Ishikawa (cell line): Measurements from ENCODE around the gene RPL36.

Experiments used
- CEBPB ChIP-seq: IDR thresholded peaks from 2 replicates; pipeline ENCODE4 v1.6.1; 2012
- CREB1 ChIP-seq: IDR thresholded peaks from 2 replicates; pipeline ENCODE4 v1.6.1; 2012; ENCODE audit warnings: low read depth
- EGR1 ChIP-seq: IDR thresholded peaks from 2 replicates; pipeline ENCODE4 v1.6.1; 2012
- EP300 ChIP-seq: IDR thresholded peaks from 2 replicates; pipeline ENCODE4 v1.6.1; 2012; ENCODE audit warnings: borderline replicate concordance
- FOXM1 ChIP-seq: IDR thresholded peaks from 2 replicates; pipeline ENCODE4 v1.6.1; 2012; ENCODE audit warnings: low read depth, borderline replicate concordance
- NFIC ChIP-seq: IDR thresholded peaks from 2 replicates; pipeline ENCODE4 v1.6.1; 2012
- RAD21 ChIP-seq: IDR thresholded peaks from 2 replicates; pipeline ENCODE4 v1.6.1; 2012; ENCODE audit warnings: low read depth
- TAF1 ChIP-seq: IDR thresholded peaks from 2 replicates; pipeline ENCODE4 v1.6.1; 2012; ENCODE audit warnings: low read depth, mild to moderate bottlenecking
- TCF12 ChIP-seq: IDR thresholded peaks from 2 replicates; pipeline ENCODE4 v1.6.1; 2012; ENCODE audit warnings: low read depth
- TEAD4 ChIP-seq: IDR thresholded peaks from 2 replicates; pipeline ENCODE4 v1.6.1; 2012
- YY1 ChIP-seq: IDR thresholded peaks from 2 replicates; pipeline ENCODE4 v1.6.1; 2012; ENCODE audit warnings: low read depth
- ZBTB7A ChIP-seq: IDR thresholded peaks from 2 replicates; pipeline ENCODE4 v1.6.1; 2012; ENCODE audit warnings: low read depth
- TF ChIP-seq, protein P1 (sequence below): IDR thresholded peaks from 2 replicates; pipeline ENCODE4 v1.6.1; 2012; ENCODE audit warnings: low read depth, mild to moderate bottlenecking
- TF ChIP-seq, protein P2 (sequence below): IDR thresholded peaks from 2 replicates; pipeline ENCODE4 v1.6.1; 2012
- TF ChIP-seq, protein P3 (sequence below): IDR thresholded peaks from 2 replicates; pipeline ENCODE4 v1.6.1; 2012

Gene RPL36

DNA sequence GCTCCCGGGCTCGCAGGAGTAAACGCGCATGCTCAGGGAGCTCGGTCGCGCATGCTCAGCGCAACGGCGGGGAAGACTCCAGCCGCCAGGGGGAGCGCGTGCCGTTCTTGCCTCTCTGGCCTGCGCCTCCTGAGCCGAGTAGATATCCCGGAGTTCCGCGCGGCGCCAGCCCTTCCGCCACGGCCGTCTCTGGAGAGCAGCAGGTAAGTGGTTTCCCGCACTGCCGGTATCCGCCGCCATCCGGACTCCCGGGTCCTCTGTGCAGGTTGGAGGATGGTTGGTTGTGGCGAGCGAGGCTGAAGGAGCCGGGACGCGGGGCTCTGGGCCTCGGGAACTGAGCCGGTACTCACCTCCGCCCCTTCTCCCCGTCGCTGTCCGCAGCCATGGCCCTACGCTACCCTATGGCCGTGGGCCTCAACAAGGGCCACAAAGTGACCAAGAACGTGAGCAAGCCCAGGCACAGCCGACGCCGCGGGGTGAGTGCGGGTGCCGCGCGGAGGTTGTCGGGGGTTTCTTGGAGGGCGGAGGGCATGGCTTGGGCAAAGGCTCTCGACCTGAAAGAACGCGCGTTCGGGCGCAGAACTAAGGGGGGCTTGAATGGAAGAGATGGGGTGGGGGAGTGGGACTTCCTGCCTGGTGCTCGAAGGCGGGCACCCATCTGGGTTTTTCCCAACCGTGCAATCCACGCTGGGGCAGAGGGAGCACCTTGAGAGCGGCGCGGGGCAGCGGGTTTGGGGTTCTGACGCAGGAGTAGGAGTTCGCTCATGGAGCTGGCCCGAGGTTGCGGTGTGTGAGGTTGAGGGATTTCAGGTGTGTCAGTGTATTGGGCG is at the start of gene RPL36:
TSS of gene RPL36 (plus strand) at position 171 of the 830 bp plus-strand sequence. CDS start at position 384, 213 bp downstream.
- TF ChIP-seq RAD21 (no peak; the same call in 1 of the 2 replicates), CEBPB (no peak; the same call in 1 of the 2 replicates), FOXM1 (no peak), EP300 (no peak), ZBTB7A (no peak), TCF12 (peak; percentile 77), YY1 (peak; percentile 83), TAF1 (peak; percentile 100), TEAD4 (no peak), EGR1 (no peak; the same call in 1 of the 2 replicates), NFIC (0 out of 2 replicates have a peak, but pooled peaks have one; percentile 14), CREB1 (no peak)
- TF ChIP-seq, protein P1, sequence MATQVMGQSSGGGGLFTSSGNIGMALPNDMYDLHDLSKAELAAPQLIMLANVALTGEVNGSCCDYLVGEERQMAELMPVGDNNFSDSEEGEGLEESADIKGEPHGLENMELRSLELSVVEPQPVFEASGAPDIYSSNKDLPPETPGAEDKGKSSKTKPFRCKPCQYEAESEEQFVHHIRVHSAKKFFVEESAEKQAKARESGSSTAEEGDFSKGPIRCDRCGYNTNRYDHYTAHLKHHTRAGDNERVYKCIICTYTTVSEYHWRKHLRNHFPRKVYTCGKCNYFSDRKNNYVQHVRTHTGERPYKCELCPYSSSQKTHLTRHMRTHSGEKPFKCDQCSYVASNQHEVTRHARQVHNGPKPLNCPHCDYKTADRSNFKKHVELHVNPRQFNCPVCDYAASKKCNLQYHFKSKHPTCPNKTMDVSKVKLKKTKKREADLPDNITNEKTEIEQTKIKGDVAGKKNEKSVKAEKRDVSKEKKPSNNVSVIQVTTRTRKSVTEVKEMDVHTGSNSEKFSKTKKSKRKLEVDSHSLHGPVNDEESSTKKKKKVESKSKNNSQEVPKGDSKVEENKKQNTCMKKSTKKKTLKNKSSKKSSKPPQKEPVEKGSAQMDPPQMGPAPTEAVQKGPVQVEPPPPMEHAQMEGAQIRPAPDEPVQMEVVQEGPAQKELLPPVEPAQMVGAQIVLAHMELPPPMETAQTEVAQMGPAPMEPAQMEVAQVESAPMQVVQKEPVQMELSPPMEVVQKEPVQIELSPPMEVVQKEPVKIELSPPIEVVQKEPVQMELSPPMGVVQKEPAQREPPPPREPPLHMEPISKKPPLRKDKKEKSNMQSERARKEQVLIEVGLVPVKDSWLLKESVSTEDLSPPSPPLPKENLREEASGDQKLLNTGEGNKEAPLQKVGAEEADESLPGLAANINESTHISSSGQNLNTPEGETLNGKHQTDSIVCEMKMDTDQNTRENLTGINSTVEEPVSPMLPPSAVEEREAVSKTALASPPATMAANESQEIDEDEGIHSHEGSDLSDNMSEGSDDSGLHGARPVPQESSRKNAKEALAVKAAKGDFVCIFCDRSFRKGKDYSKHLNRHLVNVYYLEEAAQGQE: no peak; the same call in 1 of the 2 replicates
- TF ChIP-seq, protein P2, sequence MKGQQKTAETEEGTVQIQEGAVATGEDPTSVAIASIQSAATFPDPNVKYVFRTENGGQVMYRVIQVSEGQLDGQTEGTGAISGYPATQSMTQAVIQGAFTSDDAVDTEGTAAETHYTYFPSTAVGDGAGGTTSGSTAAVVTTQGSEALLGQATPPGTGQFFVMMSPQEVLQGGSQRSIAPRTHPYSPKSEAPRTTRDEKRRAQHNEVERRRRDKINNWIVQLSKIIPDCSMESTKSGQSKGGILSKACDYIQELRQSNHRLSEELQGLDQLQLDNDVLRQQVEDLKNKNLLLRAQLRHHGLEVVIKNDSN: peak; percentile 26; the same call in 1 of the 2 replicates
- TF ChIP-seq, protein P3, sequence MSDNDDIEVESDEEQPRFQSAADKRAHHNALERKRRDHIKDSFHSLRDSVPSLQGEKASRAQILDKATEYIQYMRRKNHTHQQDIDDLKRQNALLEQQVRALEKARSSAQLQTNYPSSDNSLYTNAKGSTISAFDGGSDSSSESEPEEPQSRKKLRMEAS: peak; percentile 92

DNA sequence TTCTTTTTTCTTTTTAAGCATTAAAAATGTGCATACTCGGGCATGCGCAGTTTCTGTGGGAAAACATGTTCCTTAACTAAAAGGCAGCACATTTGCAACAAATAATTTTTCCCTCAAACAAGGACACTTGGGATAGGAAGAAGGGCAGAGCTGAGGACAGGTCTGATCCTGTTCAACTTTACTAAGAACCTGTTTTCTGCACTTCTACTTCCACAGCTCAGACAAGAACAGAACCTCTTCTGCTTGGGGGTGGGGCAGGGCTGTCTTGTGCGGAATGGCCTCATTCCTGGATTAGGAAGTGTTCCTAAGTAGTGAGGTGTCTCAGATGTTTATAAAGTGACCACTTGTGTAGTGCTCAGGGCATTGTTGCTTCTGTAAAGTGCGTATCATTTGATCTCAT is 48.9 kb upstream of the RPL36 start:
- TF ChIP-seq ZBTB7A (no peak), YY1 (no peak), CREB1 (no peak), NFIC (no peak), EGR1 (no peak), EP300 (no peak), TAF1 (no peak), TEAD4 (no peak), TCF12 (no peak), FOXM1 (no peak), CEBPB (no peak), RAD21 (no peak)
- TF ChIP-seq, protein P3: no peak
- TF ChIP-seq, protein P2: no peak
- TF ChIP-seq, protein P1: no peak

DNA sequence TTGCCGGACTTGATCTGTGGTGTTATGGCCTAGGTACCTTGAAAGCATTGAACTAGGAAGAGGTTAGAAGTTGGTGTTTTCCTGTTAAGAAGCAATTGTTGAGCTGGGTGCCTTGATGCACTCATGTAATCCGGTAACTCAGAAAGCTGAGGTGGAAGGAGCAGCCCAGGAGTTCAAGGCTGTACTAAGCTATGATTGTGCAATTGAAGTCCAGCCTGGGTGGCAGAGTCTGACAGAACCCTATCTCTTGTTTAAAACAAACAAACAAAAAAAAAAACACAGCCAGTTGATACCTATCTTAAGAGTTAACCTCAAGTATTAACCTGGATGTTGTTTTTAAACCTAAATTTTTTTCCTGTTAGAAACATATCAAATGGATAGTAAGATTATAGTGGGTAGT is 47.9 kb upstream of the RPL36 start:
- TF ChIP-seq CEBPB: 0 out of 2 replicates have a peak, but pooled peaks have one; percentile 34
- TF ChIP-seq EP300: no peak

DNA sequence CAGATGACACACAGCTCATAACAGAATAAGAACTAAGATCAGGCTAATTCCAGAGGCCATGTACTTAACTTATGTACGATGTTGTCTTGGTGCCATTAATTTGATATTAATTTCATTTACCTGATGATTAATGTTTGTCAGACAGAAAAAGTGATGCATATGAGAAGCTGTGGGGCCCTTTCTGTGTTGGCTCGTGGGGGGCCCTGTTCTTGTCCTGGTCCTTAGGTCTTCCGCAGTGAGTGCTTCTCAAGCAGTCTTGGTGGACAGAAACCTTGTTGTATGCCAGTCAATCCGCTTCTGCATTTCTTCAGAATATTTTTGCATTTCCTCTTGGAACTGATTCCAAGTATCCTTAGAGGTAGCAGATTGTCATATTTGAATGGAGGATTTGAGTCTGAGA is 47.0 kb upstream of the RPL36 start:
- no peak for TF ChIP-seq ZBTB7A
- TF ChIP-seq RAD21: no peak
- TF ChIP-seq TCF12: no peak
- TF ChIP-seq, protein P1: no peak
- no peak for TF ChIP-seq CEBPB
- TF ChIP-seq EGR1: no peak
- TF ChIP-seq EP300: no peak
- TF ChIP-seq, protein P2: no peak
- no peak for TF ChIP-seq NFIC
- no peak for TF ChIP-seq TEAD4
- TF ChIP-seq YY1: no peak
- TF ChIP-seq CREB1: no peak
- TF ChIP-seq, protein P3: no peak
- no peak for TF ChIP-seq TAF1
- TF ChIP-seq FOXM1: no peak
